RWPE1 (cell line): ENCODE results near the gene SYCN.
"Not testable (repeated sequence)": the region's sequence is repeated elsewhere in the genome, so short reads cannot be mapped to it uniquely, and the experiment has no call there.

Source experiments
- CTCF ChIA-PET: fragments of 350-600 bp; sonication (Branson Sonifier 250); formaldehyde crosslinking; extraction: SDS; loops from one replicate; lab custom pipeline; 2021; lab: Yijun Ruan, JAX
- POLR2A ChIA-PET: fragments of 400-600 bp; formaldehyde crosslinking; extraction: SDS; loops from one replicate; lab custom pipeline; 2020; ENCODE audit warnings: antibody characterized with exemption; ENCODE audit not compliant: low non-redundant PET; lab: Yijun Ruan, JAX
- DNase-seq: peaks from one replicate; pipeline ENCODE4 v3.0.0; 2012; ENCODE audit warnings: low spot score
- H3K27ac ChIP-seq: fragments of 450-650 bp; 2 replicates; pipeline ENCODE4 v1.5.1; 2017
- CTCF ChIP-seq: fragments of 450-650 bp; conservative IDR thresholded peaks from 2 replicates; pipeline ENCODE4 v1.5.1; 2017; ENCODE audit warnings: low read depth, mild to moderate bottlenecking

The SYCN gene

GRCh38 chr19:39247701-39248664, 43.9 kb upstream of the SYCN start:
- no peak for TF ChIP-seq CTCF
- ChIA-PET POLR2A (no interaction called here), CTCF (interaction anchor here (0.6 to 0.8 kb wide), 3 partner anchors 68 to 1411 kb away, joined by 3 to 4 read pairs (median 4); no protein-coding TSS in a partner anchor)
- no peak overlapping the region for H3K27ac ChIP-seq
- DNase-seq, result no peak

GRCh38 chr19:39246951-39247669, 43.0 kb upstream of the SYCN start:
- no peak overlapping the region for H3K27ac ChIP-seq
- no peak for TF ChIP-seq CTCF
- ChIA-PET POLR2A (no interaction called here), CTCF (interaction anchor here (0.8 kb wide), 1 partner anchor 101 kb away, joined by 4 read pairs; no protein-coding TSS in a partner anchor)
- no peak for DNase-seq

GRCh38 chr19:39245166-39245565, 41.1 kb upstream of the SYCN start:
- H3K27ac ChIP-seq, DNase-seq, CTCF ChIA-PET, POLR2A ChIA-PET: not testable (repeated sequence)

- CTCF ChIA-PET, DNase-seq, POLR2A ChIA-PET, H3K27ac ChIP-seq: not testable (repeated sequence)
Observed at GRCh38 chr19:39244410-39245100, 40.5 kb upstream of the SYCN start, which contains the start of gene IFNL3. IFNL3 (minus strand) TSS chr19:39245006; CDS start chr19:39244967, 39 bp downstream.

GRCh38 chr19:39243741-39244140, 39.7 kb upstream of the SYCN start:
- H3K27ac ChIP-seq, POLR2A ChIA-PET, CTCF ChIA-PET, DNase-seq: not testable (repeated sequence)

- TF ChIP-seq CTCF, result no peak
- ChIA-PET POLR2A (no interaction called here), CTCF (interaction anchor here (0.6 kb wide), 1 partner anchor 42 kb away, joined by 3 read pairs; no protein-coding TSS in a partner anchor)
- no peak overlapping the region for H3K27ac ChIP-seq
- no peak for DNase-seq
Observed at GRCh38 chr19:39240421-39240820, 36.4 kb upstream of the SYCN start.

GRCh38 chr19:39238944-39239343, 34.9 kb upstream of the SYCN start:
- CTCF ChIA-PET, result interaction anchor here (0.6 kb wide), 1 partner anchor 605 kb away, joined by 4 read pairs; no protein-coding TSS in a partner anchor
- no peak for TF ChIP-seq CTCF
- no peak overlapping the region for H3K27ac ChIP-seq
- no peak for DNase-seq
- POLR2A ChIA-PET, result no interaction called here
